ENCODE measurements around the gene ADGRG3.
"Not testable (repeated sequence)": the region's sequence is repeated elsewhere in the genome, so short reads cannot be mapped to it uniquely, and the experiment has no call there.

The ADGRG3 gene

GRCh38 chr16:57669476-57670162 lies 1.5 kb downstream of the ADGRG3 start:
- H3K4me3 ChIP-seq = no peak overlapping the region
- DNase-seq (ENCODE audit: low spot score) = no peak
- no peak for TF ChIP-seq CTCF (IDR thresholded peaks at IDR 0.05)
- no peak overlapping the region for H3K27ac ChIP-seq

- H3K27ac ChIP-seq = no peak overlapping the region
- no peak for TF ChIP-seq CTCF (IDR thresholded peaks at IDR 0.05)
- no peak for DNase-seq (ENCODE audit: low spot score)
- H3K4me3 ChIP-seq = no peak overlapping the region
Observed at GRCh38 chr16:57670196-57670595, 2.1 kb downstream of the ADGRG3 start.

- not testable (repeated sequence) for H3K27ac ChIP-seq; DNase-seq (ENCODE audit: low spot score); H3K4me3 ChIP-seq
Observed at GRCh38 chr16:57671451-57671850, 3.3 kb downstream of the ADGRG3 start.

GRCh38 chr16:57672416-57672815 lies 4.3 kb downstream of the ADGRG3 start:
- Histone ChIP-seq H3K27ac (no peak overlapping the region), H3K4me3 (no peak overlapping the region)
- no peak for TF ChIP-seq CTCF (IDR thresholded peaks at IDR 0.05)
- no peak for DNase-seq (ENCODE audit: low spot score)

GRCh38 chr16:57672824-57673223 lies 4.7 kb downstream of the ADGRG3 start:
- Histone ChIP-seq H3K27ac (no peak overlapping the region), H3K4me3 (no peak overlapping the region)
- no peak for TF ChIP-seq CTCF (IDR thresholded peaks at IDR 0.05)
- no peak for DNase-seq (ENCODE audit: low spot score)

GRCh38 chr16:57675741-57676551 lies 7.8 kb downstream of the ADGRG3 start:
- no peak for TF ChIP-seq CTCF (IDR thresholded peaks at IDR 0.05)
- H3K4me3 ChIP-seq = no peak overlapping the region
- no peak for DNase-seq (ENCODE audit: low spot score)
- no peak overlapping the region for H3K27ac ChIP-seq

GRCh38 chr16:57676553-57677085 lies 8.5 kb downstream of the ADGRG3 start:
- no peak overlapping the region for H3K4me3 ChIP-seq
- H3K27ac ChIP-seq = no peak overlapping the region
- DNase-seq (ENCODE audit: low spot score) = no peak
- TF ChIP-seq CTCF (IDR thresholded peaks at IDR 0.05) = no peak

Data from coronary artery (tissue), 2 donors.